Measurements from ENCODE around the gene NELFCD.

Gene NELFCD

DNA sequence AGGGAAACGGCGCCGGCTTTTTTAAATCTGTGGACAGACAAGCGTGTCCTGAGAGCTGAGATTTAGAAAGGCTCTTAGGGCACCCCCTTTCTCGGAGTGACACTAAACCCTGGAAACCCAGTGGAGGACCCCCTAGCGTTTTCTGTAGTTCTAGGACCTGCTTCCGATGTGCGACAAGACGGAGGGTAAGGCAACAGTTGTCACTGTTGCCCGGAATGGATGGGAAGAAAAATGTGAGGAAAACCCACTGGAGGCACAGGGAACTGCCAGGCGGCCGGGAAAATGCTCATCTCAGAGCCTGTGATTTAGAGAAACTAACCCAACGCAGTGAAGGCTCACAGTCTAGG is 51.6 kb downstream of the NELFCD start:
- Histone ChIP-seq H3K4me2 (ENCODE audit: low read depth, low read length, poor library complexity, severe bottlenecking) (peak overlapping the region; percentile 99), H2AFZ (ENCODE audit: low read depth, low read length, severe bottlenecking) (no peak overlapping the region), H3K9ac (ENCODE audit: low read length) (peak overlapping the region; percentile 97), H3K9me3 (ENCODE audit: insufficient read depth, low read length) (no peaks in the 10 kb centered on the region), H3K79me2 (ENCODE audit: insufficient read depth, low read length) (peaks cover 54% of the 10 kb centered on the region), H3K9me2 (replicated peaks; ENCODE audit: insufficient read depth, low read length) (no peaks in the 10 kb centered on the region), H3K36me3 (ENCODE audit: low read length) (peaks cover 59% of the 10 kb centered on the region), H3F3A (ENCODE audit: insufficient read depth) (peaks cover 67% of the 10 kb centered on the region), H3K27ac (ENCODE audit: low read depth, low read length) (peak overlapping the region; percentile 70), H3K4me3 (ENCODE audit: insufficient read depth, low read length, poor library complexity, severe bottlenecking) (peak overlapping the region; percentile 48), H3K27me3 (ENCODE audit: low read length) (no peaks in the 10 kb centered on the region), H4K20me1 (ENCODE audit: low read depth, low read length) (peaks cover 14% of the 10 kb centered on the region; the same call in 1 of the 2 replicates)
- TF ChIP-seq CTCF (IDR thresholded peaks at IDR 0.05; ENCODE audit: insufficient read depth, low read length, poor library complexity, severe bottlenecking) (no peak), EZH2phosphoT487 (conservative IDR thresholded peaks at IDR 0.05; ENCODE audit: low read length) (no peak)

- no peaks in the 10 kb centered on the region for H3K9me3 ChIP-seq (ENCODE audit: insufficient read depth, low read length)
- H3K4me3 ChIP-seq (ENCODE audit: insufficient read depth, low read length, poor library complexity, severe bottlenecking), result peak overlapping the region; percentile 48
- H2AFZ ChIP-seq (ENCODE audit: low read depth, low read length, severe bottlenecking), result no peak overlapping the region
- peaks cover 59% of the 10 kb centered on the region for H3K36me3 ChIP-seq (ENCODE audit: low read length)
- peaks cover 70% of the 10 kb centered on the region for H3F3A ChIP-seq (ENCODE audit: insufficient read depth)
- H3K79me2 ChIP-seq (ENCODE audit: insufficient read depth, low read length), result peaks cover 54% of the 10 kb centered on the region
- H3K9ac ChIP-seq (ENCODE audit: low read length), result peak overlapping the region; percentile 97
- H3K27ac ChIP-seq (ENCODE audit: low read depth, low read length), result peak overlapping the region; percentile 70
- no peak for TF ChIP-seq EZH2phosphoT487 (conservative IDR thresholded peaks at IDR 0.05; ENCODE audit: low read length)
- TF ChIP-seq CTCF (IDR thresholded peaks at IDR 0.05; ENCODE audit: insufficient read depth, low read length, poor library complexity, severe bottlenecking), result no peak
- H3K4me2 ChIP-seq (ENCODE audit: low read depth, low read length, poor library complexity, severe bottlenecking), result peak overlapping the region; percentile 99
- no peaks in the 10 kb centered on the region for H3K9me2 ChIP-seq (replicated peaks; ENCODE audit: insufficient read depth, low read length)
- H4K20me1 ChIP-seq (ENCODE audit: low read depth, low read length), result peaks cover 12% of the 10 kb centered on the region; the same call in 1 of the 2 replicates
- no peaks in the 10 kb centered on the region for H3K27me3 ChIP-seq (ENCODE audit: low read length)
Observed at GRCh38 chr20:59033093-59033492, 52.0 kb downstream of the NELFCD start.

- H3K4me3 ChIP-seq (ENCODE audit: insufficient read depth, low read length, poor library complexity, severe bottlenecking), result no peak overlapping the region
- H3K9me2 ChIP-seq (replicated peaks; ENCODE audit: insufficient read depth, low read length), result no peaks in the 10 kb centered on the region
- peak overlapping the region; percentile 99 for H3K4me2 ChIP-seq (ENCODE audit: low read depth, low read length, poor library complexity, severe bottlenecking)
- H3K79me2 ChIP-seq (ENCODE audit: insufficient read depth, low read length), result peaks cover 54% of the 10 kb centered on the region
- peaks cover 10% of the 10 kb centered on the region; the same call in 1 of the 2 replicates for H4K20me1 ChIP-seq (ENCODE audit: low read depth, low read length)
- H3F3A ChIP-seq (ENCODE audit: insufficient read depth), result peaks cover 70% of the 10 kb centered on the region
- H3K36me3 ChIP-seq (ENCODE audit: low read length), result peaks cover 58% of the 10 kb centered on the region
- peak overlapping the region; percentile 70; the same call in 1 of the 2 replicates for H3K27ac ChIP-seq (ENCODE audit: low read depth, low read length)
- H3K9ac ChIP-seq (ENCODE audit: low read length), result no peak overlapping the region
- no peaks in the 10 kb centered on the region for H3K9me3 ChIP-seq (ENCODE audit: insufficient read depth, low read length)
- no peaks in the 10 kb centered on the region for H3K27me3 ChIP-seq (ENCODE audit: low read length)
- H2AFZ ChIP-seq (ENCODE audit: low read depth, low read length, severe bottlenecking), result no peak overlapping the region
- TF ChIP-seq CTCF (IDR thresholded peaks at IDR 0.05; ENCODE audit: insufficient read depth, low read length, poor library complexity, severe bottlenecking), result no peak
- TF ChIP-seq EZH2phosphoT487 (conservative IDR thresholded peaks at IDR 0.05; ENCODE audit: low read length), result no peak
Observed at GRCh38 chr20:59033616-59034165, 52.6 kb downstream of the NELFCD start.

All from SU-DHL-6 (cell line).